Measurements from ENCODE around the gene NCOR1. TPM values are rescaled to one million over a fixed set of nuclear protein-coding genes. Genes with fewer than 3 reads are reported as not detected.
"Not testable (repeated sequence)": the region's sequence is repeated elsewhere in the genome, so short reads cannot be mapped to it uniquely, and the experiment has no call there.

NCOR1 gene
- total RNA-seq, 1 experiment from 2014 or later, result 54.2 TPM

DNA sequence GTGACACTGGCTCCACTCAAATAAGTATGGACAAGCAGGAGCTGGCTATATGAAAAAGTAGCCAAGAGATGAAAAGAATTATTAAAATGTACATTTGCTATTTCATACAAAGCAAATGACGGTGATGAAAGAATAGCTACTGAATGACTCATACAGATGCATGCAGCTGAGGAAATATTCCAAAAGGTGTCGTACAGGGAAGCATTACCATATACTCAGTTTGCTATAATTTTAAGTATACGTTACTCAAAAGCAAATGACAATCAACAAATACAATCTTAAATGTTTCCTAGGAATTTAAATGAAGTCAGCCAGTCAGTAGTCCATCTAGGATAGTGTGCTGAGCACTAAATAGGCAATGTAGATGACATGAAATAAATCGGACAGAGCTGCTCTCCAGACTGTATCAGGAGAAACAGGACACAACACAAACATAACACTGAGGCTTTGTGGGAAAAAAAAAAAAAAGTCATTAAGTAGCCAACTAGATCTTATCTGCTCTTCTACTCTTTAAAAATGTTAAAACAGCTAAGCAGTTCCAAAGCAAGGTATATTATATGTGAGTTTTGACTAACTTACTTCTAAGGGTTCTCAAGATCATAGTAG is 65.0 kb downstream of the NCOR1 start:
- peak; percentile 4 for DNase-seq (ENCODE audit: low read depth)

DNA sequence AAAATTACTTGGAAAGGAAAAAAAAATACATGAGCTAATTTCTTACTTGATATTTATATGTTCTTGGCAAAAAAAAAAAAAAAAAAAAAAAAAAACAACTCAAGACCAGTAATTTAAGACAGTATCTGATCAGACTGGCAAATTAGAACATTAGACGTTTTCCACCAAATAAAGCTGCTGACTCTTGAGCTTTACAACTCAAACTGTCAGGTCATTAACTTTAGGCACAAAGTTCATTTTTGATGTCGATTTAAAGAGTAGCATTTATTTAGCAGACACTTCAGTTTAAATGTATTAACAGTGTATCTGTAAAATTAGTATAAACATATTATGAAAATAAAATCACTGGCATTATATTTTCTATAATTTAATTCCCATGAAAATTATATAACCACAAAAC is 66.7 kb downstream of the NCOR1 start:
- DNase-seq (ENCODE audit: low read depth), result no peak

DNA sequence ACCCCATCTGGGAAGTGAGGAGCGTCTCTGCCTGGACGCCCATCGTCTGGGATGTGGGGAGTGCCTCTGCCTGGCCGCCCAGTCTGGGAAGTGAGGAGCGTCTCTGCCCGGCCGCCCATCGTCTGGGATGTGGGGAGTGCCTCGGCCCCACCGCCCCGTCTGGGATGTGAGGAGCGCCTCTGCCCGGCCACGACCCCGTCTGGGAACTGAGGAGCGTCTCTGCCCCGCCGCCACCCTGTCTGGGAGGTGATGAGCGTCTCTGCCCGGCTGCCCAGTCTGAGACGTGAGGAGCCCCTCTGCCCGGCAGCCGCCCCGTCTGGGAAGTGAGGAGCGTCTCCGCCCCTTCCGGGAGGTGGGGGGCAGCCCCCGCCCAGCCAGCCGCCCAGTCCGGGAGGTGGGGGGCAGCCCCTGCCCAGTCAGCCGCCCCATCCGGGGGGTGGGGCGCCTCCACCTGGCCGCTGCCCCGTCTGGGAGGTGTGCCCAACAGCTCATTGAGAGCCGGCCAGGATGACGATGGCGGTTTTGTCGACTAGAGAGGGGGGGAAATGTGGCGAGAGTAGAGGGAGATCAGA is 69.9 kb downstream of the NCOR1 start:
- DNase-seq (ENCODE audit: low read depth), result not testable (repeated sequence)

DNA sequence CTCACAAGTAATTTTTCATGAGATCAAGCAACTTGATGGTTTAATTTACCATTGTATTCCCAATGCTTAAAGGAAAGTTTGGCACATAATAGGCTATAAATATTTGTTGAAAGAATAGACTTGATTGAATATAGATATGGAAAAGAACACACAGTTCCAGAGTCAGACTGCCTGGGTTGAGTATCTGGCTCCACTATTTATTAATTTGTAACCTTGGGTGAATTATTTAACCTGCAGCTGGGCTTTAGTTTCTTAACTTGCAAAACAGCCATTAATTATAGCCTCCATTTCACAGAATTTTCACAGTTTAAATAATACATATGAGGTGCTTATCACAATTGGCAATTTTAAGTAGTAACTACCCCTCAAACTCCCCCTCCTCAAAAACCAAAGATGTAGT is 73.6 kb downstream of the NCOR1 start:
- no peak for DNase-seq (ENCODE audit: low read depth)

DNA sequence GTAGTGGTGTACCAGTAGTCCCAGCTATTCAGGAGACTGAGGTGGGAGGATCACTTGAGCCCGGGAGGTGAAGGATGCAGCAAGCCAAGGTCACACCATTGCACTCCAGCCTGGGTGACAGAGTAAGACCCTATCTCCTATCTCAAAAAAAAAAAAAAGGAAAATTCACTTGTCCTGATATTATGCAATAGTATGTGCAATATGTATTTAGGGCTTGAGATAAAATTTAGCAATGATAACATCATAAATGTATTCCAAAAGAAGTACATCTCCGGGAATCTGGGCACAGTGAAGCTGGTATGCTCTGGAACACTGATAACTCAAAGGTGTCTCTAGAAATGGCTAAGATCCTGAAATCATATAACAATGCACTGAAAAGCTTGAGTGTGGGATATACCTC is 74.5 kb downstream of the NCOR1 start:
- DNase-seq (ENCODE audit: low read depth), result no peak

DNA sequence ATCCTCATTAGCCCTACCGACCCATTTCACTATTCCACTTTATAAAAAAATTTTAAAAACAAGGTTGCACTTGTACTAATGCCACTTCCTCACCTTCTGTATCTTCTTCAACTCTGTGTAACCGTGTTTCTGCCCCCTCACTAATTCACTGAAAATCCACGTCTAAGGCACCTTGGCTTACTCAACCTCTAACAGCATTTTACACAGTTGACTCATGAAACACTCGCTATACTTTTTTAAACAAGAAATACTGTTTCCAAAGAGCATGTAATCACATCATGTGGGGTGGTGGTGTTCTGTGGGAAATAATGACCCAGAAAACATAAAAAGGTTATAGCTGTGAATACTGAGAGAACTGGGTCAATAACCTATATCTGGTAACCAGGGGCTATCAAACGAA is 79.9 kb downstream of the NCOR1 start:
- no peak for DNase-seq (ENCODE audit: low read depth)

DNA sequence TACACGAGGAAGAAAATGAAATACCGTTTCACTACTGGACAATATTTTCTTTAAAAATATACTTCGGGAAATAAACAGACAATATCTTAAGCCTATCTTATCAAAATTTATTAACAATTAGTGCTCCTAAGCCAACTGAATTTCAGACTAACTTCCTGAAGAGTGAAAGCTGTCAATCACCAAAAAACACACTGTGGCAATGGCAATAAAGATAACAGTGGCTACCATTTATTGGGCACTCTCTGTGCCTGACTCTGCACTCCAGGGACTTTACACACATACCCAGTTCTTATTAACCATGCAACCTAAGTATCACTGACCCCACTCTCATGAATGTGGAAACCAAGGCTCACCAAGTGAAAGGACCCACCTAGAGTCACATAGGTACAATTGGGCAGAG is 83.7 kb downstream of the NCOR1 start:
- no peak for DNase-seq (ENCODE audit: low read depth)

DNA sequence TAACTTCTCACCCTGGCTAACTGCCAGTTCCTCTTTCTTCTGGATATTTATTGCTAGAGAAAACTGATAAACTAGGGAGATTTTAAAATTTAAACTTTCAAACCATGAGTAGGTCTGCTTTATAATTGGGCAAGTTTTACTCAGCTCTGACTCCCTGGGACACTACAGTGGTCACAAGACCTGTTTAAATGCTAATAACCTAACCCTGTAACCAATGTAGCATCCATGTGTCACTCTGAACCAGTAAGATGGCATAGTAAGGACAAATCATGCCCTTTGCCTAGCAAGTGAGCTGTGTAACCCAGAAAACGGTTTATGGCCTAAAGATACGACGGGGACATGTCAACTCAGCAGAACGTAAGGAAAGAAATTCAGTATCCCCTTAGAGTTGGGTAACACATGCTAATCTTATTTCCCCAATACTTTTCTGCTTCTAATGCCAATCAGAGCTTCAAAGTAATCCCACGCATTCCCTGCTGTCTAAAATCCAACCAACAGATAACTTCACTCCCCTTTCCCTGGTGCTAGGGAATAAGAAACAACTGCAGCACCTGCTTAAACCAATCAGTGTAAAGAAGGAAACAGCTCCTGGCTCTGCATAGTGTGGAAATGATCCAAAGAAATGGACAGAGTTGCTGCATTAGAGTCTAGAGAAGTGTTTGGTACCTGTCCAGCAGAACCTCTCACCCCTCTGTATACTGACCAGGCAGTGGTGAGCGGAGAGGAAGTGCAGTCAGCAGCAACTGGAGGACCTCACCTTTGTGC is 85.7 kb downstream of the NCOR1 start:
- DNase-seq (ENCODE audit: low read depth), result no peak

DNA sequence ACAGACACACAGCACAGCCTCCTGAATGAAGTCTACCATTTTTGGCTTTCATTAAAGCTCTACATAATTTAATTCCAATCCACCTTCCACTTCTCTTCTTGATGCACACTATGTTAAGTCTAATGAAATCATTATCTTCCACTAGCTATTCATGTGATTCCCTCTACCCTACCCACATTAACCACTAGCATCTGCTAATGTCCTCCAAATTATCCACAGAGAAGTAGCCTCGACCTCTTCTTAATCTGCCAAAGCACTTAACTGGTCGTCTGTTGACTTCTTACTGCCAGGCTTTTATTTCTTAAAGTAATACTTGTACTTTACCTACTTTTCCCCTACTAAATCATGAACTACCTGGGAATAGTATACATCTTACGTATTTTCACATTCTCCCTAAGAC is 91.8 kb downstream of the NCOR1 start:
- peak; percentile 5 for DNase-seq (ENCODE audit: low read depth)

DNA sequence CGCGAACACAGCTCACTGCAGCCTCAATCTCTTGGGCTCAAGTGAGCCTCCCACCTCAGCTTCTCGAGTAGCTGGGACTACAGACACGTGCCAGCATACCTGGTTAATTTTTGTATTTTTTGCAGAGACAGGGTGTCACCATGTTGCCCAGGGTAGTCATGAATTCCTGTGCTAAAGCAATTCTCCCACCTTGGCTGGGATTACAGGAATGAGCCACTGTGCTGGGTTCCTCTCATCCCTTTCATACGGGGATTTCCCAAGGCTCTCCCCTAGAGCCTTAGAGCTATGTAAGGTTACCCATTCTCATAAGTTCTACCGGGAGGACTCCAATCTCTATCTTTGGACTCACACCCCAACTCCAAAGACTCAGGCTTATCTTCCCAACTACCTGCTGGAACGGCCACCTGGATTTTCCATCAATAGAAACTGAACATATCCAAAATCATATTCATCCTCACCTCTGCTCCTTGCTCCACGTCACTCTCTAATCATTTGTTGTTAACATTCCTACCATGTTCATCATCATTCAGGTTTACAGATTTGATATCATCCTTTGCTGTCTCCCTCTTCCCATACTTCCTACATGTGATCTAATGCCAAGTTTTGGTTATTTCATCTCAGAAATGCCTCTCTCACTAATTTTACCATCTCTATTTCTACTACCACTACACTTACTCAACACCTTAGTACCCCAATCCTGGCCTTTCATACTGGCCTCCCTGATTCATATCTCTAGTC is 92.5 kb downstream of the NCOR1 start:
- DNase-seq (ENCODE audit: low read depth), result peak; percentile 0

DNA sequence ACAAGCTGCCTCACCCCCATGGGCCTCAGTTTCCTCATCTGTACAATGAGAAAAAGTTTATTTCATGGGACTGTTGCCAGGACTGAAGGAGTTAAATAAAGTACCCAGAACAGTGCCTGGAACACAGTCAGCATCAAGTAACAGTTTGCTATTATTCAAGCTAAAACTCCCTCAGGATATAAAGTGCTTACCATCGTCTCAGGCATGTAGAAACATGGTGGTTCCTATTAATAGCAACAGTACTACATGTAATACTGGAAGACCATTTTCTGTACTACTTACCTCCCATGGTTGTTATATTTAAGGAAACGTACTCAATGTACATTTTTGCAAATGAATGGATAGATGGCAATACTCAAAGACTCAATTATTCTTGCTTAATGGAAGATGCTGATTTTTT is 93.4 kb downstream of the NCOR1 start:
- DNase-seq (ENCODE audit: low read depth), result peak; percentile 3

DNA sequence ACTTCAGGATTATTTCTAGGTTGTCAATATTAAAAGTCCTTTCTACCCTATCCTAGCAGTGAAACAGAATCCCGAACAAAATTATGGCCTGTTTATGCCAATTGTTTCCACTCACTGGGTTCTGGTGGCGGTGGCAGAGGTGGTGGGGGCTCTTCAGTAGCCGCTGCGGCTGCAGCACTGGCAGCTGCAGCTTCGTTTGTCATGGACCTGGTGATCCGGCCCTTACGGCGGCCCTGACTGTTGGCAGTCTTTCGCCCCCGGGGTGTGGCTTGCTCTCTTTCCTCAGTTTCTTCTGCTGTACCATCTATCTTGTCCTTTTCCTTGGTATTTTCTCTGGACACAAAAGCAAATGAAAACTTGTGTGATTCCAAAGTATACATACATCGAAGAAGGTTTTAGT is 94.4 kb downstream of the NCOR1 start:
- no peak for DNase-seq (ENCODE audit: low read depth)

DNA sequence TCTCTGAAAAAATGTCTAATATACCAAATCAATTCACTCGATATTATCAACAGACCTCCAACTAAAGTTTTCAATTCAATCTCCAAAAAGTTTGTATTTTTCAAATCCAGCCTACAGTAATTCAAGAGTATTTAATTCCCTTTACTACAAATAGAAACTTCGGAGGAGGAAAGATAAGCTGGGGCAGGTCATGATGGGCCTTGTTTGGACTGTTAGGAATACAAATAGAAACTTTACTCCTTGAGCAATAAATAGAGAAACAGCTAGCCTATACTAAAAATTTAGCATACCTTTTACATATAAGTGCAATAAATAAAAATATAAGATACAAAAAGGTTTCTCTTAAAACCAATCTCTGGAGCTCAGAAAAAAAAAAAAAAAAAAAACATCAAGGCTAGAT is 98.2 kb downstream of the NCOR1 start:
- no peak for DNase-seq (ENCODE audit: low read depth)

DNA sequence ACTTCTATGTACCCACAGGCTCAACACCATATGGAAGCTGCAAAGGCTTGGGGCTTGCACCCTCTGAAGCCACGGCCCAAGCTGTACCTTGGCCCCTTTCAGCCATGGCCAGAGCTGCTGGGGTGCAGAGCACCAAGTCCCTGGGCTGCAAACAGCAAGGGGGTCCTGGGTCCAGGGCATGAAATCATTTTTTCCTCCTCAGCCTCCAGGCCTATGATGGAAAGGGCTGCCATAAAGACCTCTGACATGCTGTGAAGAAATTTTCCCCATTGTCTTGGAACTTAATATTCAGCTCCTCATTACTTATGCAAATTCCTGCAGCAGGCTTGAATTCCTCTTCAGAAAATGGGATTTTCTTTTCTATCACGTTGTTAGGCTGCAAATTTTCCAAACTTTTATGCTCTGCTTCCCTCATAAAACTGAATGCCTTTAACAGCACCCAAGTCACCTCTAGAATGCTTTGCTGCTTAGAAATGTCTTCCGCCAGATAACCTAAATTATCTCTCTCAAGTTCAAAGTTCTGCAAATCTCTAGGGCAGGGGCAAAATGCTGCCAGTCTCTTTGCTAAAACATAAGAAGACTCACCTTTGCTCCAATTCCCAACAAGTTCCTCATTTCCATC is 100.1 kb downstream of the NCOR1 start:
- not testable (repeated sequence) for DNase-seq (ENCODE audit: low read depth)

DNA sequence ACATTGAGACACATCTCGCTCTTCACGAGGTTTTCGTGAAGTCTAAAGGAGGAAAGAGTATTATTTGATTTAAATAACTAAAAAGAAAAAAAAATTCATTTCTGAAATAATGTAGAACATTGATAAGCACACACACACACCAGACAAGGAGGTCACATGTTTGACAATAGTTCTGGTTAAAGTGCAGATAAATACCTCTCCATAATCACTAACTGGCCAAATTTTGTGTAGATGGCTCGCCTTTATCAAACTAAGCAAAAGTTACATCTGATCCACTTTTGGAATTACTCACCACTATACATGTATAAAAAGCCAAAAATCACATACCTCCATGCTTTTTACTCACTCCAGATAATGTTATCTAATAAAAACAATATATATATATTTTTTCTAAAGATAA is 106.5 kb downstream of the NCOR1 start:
- no peak for DNase-seq (ENCODE audit: low read depth)

DNA sequence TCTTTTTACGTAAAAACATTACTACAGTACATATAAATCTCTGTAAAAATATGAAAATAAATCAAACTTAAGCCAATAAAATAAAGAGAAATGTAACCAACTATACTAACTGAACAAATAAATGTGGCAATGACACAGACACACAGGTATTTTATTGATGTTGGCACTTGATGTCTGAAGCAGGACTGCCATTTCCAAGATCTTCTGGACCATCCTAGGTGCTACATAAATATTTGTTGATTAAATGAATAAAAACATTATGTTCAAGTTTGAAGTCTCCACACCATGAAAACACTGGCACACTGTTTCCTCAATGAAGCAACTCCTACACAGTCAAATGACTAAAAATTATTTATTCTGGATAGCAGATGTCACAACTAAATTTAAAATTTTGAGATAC is 106.9 kb downstream of the NCOR1 start:
- DNase-seq (ENCODE audit: low read depth), result no peak

DNA sequence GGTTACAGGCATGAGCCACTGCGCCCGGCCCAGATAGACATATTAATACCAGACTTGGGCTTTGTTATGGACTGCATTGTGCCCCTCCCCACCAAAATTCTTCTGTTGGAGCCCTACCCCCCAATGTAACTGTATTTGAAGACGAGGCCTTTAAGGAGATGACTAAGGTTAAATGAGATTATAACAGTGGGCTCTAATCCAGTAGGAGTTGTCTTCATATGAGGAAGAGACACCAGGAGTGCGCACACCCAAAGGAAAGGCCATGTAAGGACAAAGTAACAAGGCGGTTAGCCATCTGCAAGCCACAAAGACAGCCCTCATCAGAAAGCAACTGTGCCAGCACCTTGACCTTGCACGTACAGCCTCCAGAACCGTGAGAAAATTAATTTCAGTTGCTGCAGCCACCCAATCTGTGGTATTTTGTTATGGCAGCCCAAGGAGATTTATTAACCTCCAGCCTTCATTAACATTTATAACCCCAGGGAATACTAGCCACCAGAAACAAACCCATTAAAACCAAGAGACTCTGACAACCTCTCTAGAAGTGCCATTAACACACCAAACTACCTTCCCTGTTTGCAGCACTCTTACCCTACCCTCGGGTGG is 108.1 kb downstream of the NCOR1 start:
- DNase-seq (ENCODE audit: low read depth), result no peak

DNA sequence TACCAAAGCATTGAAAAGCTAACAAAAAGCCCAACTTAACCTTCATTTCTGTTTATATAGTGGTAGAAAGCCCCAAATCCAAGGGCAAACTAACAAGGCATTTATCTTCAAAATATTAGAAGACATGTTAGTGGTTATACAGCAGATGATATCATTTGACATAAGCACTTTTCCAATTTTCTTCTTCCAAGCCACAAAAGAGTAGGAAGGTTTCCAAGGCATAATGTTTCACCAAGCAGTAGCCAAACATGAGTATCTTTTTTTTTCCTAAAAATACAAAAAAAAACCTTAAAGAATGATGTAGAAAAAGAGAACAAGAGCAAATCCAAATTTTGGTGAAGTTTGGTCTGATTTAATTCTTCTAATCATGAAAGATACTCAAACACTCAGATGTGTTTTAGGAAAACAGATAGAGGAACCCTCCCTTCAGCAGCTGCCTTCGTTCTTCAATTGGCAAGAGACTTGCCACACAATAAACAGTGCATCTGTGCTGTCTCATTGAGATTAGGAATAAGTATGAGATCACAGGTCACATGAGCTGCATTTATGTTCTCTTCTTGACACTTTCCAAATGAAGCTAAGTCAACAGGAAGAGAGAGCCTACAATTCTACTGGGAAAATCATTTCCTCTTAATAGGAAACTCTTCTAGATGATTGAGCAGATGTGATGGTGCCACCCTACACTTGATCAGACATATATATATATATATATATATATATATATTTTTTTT is 109.0 kb downstream of the NCOR1 start:
- peak; percentile 1 for DNase-seq (ENCODE audit: low read depth)

DNA sequence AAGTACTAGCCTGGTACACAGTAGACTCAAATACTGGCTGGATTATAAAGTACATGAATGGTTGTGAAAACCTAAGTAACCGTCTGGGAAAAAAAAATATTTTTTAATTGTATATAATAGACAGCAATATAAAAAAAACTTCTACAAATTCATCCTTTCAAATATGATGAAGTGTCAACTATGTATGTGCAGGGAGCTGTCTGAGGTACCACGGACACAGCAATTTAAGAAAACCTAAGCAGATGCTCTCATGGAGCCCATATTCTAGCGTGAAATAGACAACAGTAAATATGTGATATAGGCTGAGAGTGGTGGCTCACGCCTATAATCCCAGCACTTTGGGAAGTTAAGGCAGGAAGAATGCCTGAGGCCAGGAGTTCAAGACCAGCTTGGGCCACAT is 111.1 kb downstream of the NCOR1 start:
- no peak for DNase-seq (ENCODE audit: low read depth)

DNA sequence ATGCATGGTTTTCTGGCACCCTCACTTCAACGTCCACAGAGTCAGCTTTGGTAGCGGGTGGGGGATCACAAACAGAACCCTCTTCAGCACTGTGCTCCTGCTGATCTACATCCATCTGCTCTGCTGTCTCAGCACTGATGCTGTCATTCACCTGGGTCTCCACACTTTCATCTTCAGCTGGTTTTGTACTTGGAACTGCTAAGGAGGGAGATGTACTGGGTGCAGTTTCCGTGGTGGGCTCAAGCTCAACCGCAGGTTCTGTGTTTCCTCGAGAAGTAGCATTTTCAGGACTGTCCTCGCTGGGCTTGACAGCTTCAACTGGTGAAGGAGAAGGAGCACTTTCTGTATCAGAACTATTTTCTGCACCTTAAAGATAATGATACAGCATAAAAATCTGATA is 113.9 kb downstream of the NCOR1 start:
- no peak for DNase-seq (ENCODE audit: low read depth)

DNA sequence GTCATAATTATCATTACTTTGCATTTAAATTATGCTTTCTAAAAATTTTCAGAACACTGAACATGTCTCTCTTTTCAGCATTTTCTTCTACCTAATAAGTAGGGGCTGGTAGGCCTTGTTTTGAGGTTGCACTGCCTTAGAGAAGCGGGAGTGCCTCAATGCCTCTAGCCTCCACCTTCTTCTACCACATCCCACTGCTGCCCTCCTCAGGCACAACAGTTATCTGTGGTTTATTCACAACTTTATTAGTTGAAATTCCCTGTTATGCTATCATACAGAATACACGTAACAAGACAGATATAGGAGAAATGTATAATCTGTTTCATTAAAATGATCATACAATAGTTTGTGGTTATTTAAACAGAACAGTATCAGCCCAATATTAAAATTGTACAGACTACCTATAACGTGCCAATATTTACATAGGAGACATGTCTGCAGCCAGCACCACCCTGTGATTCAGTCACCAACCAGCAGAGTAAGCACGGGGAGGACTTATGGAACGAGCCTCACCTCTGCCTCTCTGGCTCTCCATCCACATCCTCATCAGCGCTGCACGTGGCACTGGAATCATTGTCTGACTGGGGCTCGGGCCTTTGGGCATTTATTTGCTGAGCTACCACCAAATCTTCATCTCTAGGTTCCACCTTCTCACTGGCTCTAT is 114.5 kb downstream of the NCOR1 start:
- DNase-seq (ENCODE audit: low read depth), result peak; percentile 1
